Activated CD4-positive, CD25-positive, alpha-beta regulatory T cell treated with anti-CD3 and anti-CD28 coated beads, Interleukin-2, amount 50 U/mL, for 72 hours (primary cell): ENCODE data around the gene ZIC1.
A peak's percentile ranks its signal among the peaks of the same experiment; 100 is the strongest.

Experiments used
- DNase-seq: peaks from one replicate; pipeline ENCODE4 v3.0.0; 2021

Gene ZIC1

GRCh38 chr3:147409143-147410115 is at the start of gene ZIC1:
ZIC1 (plus strand) TSS chr3:147409365; CDS start chr3:147410113, 748 bp downstream.
- no peak for DNase-seq

GRCh38 chr3:147360051-147360439 is 49.1 kb upstream of the ZIC1 start:
- no peak for DNase-seq

GRCh38 chr3:147360646-147361453 is 48.3 kb upstream of the ZIC1 start:
- no peak for DNase-seq

- DNase-seq = peak; percentile 42
Observed at GRCh38 chr3:147361454-147362420, 47.4 kb upstream of the ZIC1 start.

GRCh38 chr3:147364771-147365170 is 44.4 kb upstream of the ZIC1 start:
- DNase-seq = no peak

- DNase-seq = no peak
Observed at GRCh38 chr3:147365196-147366115, 43.7 kb upstream of the ZIC1 start.

GRCh38 chr3:147367676-147368075 is 41.5 kb upstream of the ZIC1 start:
- no peak for DNase-seq

GRCh38 chr3:147368151-147368550 is 41.0 kb upstream of the ZIC1 start:
- DNase-seq = no peak

- DNase-seq = no peak
Observed at GRCh38 chr3:147368561-147369221, 40.5 kb upstream of the ZIC1 start.

GRCh38 chr3:147369231-147369630 is 39.9 kb upstream of the ZIC1 start:
- DNase-seq = no peak

- no peak for DNase-seq
Observed at GRCh38 chr3:147369661-147370123, 39.5 kb upstream of the ZIC1 start.

GRCh38 chr3:147370349-147370748 is 38.8 kb upstream of the ZIC1 start:
- no peak for DNase-seq

GRCh38 chr3:147371140-147371539 is 38.0 kb upstream of the ZIC1 start:
- DNase-seq = no peak

GRCh38 chr3:147371771-147372340 is 37.3 kb upstream of the ZIC1 start:
- DNase-seq = no peak

- no peak for DNase-seq
Observed at GRCh38 chr3:147372525-147373027, 36.6 kb upstream of the ZIC1 start.

- DNase-seq = no peak
Observed at GRCh38 chr3:147373301-147373700, 35.9 kb upstream of the ZIC1 start.

- no peak for DNase-seq
Observed at GRCh38 chr3:147377412-147378367, 31.5 kb upstream of the ZIC1 start.

GRCh38 chr3:147379651-147380050 is 29.5 kb upstream of the ZIC1 start:
- no peak for DNase-seq

GRCh38 chr3:147380387-147380951 is 28.7 kb upstream of the ZIC1 start:
- no peak for DNase-seq
